Measurements from ENCODE around the gene MRPL4. TPM values are rescaled to one million over a fixed set of nuclear protein-coding genes. Genes with fewer than 3 reads are reported as not detected.

Gene MRPL4
- 10 to 100 TPM; 43.5 to 61.9 TPM for total RNA-seq
- long read RNA-seq, transcript MRPL4-201 (9 exons, 1,455 nt): major isoform, 26 of 38 reads
- long read RNA-seq, partial matches to known transcripts: 7 of 38 reads
- long read RNA-seq, other reads (novel, unspliced or antisense): 1 of 38 reads

DNA sequence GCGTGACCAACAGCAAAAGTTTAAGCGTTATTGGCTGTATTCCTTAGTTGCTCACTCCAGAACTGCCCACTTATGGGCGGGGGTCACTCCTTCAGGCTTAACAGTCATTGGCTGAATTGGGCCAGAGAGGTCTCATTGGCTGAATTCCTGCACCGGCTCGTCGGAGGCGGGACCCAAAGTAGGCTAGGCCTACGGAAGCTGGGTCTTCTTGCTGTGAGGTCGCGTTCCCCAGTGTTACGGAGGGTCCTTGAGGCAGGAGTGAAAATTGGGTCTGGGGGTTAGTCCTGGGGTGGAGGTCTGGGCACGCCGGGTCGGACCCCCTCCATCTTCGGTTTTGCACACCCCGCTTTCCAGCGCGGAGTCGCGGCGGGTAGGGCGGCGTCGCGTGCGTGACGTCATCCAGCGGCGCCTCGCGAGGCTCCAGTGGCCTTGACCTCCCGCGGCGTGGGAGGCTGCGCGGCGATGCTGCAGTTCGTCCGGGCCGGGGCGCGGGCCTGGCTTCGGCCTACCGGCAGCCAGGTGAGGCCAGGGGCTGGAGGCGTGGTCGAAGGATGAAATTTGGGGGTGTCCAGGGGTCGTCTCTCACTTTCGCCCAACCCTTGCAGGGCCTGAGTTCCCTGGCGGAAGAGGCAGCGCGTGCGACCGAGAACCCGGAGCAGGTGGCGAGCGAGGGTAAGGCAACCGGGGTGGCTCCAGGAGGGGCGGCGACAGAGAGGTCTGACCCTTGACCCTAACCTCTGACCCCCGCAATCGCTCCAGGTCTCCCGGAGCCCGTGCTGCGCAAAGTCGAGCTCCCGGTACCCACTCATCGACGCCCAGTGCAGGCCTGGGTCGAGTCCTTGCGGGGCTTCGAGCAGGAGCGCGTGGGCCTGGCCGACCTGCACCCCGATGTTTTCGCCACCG is at the start of gene MRPL4:
Gene MRPL4 (plus strand): TSS at position 423 of the 903 bp plus-strand sequence. CDS start 40 bp downstream, at position 463.
- ATAC-seq: peak; percentile 92
- intact Hi-C loops (cut with DNase I, micrococcal nuclease): no loop called here
- DNase-seq: peak; percentile 98 to 99

DNA sequence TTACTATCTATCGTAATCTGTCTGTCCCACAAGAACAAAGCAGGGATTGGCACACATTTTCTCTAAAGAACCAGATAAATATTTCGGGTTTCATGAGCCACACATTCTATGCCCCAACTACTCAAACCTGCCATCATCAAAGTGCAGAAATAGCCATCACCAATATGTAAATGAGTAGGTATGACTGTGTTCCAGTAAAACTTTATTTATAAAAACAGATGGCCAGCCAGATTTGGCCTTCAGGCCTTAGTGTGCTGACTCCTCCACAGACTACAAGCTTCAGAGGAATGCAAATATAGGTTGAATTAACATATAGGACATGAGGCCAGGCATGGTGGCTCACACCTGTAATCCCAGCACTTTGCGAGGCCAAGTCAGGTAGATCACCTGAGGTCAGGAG is 48.3 kb upstream of the MRPL4 start:
- ATAC-seq (no peak), DNase-seq (no peak)
- intact Hi-C loops (cut with DNase I, micrococcal nuclease): no loop called here

DNA sequence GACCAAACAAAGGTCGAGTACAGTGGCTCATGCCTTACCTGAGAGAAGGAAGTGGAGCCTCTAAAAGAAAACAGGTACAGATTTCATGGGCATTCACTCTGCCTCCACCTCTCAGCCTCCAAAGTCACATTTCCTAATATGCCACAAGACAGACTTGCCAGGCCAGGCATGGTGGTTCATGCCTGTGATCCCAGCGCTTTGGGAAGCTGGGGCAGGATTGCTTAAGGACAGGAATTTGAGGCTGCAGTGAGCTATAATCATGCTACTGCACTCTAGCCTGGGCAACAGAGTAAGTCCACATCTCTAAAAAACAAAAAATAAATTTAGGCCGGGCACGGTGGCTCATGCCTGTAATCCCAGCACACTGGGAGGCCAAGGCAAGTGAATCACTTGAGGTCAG is 46.4 kb upstream of the MRPL4 start:
- ATAC-seq: no peak
- no peak for DNase-seq
- intact Hi-C loops (cut with DNase I, micrococcal nuclease): no loop called here

DNA sequence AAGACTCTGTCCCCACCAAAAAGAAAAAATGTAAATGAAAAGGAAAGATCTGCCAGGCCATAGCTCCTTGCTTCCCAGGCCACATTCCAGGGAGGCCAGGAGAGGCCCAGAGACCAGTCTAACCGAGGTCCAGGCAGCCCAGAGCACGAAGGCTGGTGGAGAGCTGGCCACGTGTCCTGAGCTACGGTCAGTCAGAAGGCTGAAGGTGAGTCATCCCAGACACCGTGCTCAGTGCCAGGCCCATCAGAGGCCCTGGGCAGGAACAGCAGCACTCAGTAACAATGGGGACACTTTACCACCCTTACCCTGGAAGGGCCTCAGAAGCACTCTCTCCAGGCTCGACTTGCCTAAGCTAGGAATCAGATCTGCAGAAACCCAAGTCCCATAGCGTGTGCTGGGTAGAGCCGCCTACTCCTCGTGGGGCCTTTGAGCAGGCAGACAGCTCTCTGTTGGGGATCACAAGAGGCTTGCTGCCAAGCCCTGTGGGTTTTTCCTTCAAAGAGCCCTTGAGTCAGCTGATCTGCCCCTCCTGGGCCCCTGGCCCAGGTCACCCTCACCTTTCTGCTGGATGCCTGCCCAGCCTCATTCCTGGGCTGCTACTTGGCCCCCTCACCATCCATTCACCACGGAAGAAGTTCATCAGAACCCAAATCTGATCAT is 45.7 kb upstream of the MRPL4 start:
- intact Hi-C loops (cut with DNase I, micrococcal nuclease): no loop called here
- DNase-seq (no peak), ATAC-seq (no peak)

DNA sequence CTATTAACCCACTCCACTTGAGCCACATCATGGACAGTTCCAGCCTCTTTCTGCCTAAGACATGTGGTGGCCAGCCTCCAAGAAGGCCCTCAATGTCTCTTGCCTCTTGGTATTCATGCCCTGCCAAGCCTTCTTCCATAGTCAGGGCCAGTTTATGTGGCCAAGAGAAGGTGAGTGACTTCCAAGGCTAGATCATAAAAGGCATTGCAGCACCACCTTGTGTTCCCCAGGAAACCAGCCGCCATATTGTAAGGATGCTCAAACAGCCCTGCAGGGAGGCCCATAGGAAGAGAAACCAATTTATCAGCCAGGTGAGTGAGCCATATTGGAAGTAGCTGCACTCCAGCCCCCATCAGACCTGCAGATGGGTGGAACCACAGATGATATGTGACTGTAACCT is 45.0 kb upstream of the MRPL4 start:
- no peak for ATAC-seq
- intact Hi-C loops (cut with DNase I, micrococcal nuclease): no loop called here

DNA sequence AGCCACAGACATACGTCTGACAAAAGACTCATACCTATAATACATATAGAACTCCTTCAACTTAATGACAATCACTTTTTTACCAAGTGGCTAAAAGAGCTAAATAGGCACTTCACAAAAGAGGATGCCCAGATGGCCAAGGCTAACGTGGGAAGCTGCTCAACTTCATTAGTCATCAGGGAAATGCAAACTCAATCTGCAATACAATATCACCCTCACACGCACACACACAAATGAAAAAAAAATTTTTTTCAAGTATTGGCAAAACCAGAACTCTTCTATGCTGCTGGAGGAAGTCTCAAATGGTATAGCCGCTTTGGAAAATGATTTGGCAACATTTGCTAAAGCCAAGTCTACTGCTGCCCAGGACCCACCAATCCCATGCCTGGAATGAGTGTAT is 42.7 kb upstream of the MRPL4 start:
- no peak for ATAC-seq
- DNase-seq: no peak
- intact Hi-C loops (cut with DNase I, micrococcal nuclease): no loop called here

More for the DNA sequence above, 45.0 kb upstream of the MRPL4 start:
- no peak for DNase-seq

DNA sequence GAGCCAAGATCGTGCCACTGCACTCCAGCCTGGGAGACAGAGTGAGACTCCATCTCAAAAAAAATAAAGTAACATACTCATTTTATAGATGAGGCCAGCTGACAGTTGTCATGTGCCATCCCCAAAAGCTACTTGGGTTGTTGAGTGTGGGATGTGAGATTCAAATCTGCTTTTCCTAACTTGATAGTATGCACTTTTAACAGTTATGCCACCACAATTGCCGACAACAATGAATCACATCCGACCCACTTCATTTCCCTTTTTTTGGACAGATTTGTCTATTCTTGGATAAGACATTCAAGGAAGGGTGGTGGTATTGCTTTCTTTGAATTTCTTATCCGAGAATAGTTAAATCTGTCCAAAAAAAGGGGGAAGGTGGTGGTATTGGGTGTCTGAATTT is 41.0 kb upstream of the MRPL4 start:
- ATAC-seq (no peak), DNase-seq (no peak)
- intact Hi-C loops (cut with DNase I, micrococcal nuclease): no loop called here

DNA sequence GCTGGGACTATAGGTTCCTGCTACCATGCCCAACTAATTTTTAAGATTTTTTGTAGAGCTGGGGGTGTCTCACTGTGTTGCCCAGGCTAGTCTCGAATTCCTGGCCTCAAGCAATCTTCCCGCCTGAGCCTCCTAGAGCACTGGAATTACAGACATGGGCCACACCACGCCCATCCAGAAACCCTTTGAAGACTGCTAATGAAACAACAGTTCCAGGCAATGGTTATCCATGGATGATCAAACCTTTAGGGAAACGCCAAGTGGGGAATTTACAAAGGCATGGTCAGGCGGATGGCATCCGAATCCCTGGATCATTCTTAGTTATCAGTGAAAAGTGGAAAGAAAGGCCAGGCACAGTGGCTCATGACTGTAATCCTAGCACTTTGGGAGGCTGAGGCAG is 40.3 kb upstream of the MRPL4 start:
- no peak for ATAC-seq
- intact Hi-C loops (cut with DNase I, micrococcal nuclease): no loop called here

DNA sequence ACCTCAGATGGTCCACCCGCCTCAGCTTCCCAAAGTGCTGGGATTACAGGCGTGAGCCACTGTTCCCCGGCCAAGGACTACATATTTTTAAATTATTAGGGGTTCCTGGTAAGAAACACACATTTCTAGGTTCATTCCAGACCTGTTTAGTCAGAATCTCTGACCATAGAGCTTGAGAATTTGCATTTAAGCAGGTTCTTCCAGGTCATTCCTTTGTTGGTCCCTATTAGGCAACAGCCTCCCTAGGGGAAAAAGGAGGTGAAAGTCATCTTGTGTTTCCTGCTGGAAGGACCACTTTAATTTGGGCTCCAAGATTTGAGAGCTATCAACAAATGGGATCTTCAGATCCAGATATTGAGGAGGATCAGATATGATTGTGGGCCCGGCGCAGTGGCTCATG is 37.2 kb upstream of the MRPL4 start:
- no peak for ATAC-seq

More for the DNA sequence above, 40.3 kb upstream of the MRPL4 start:
- no peak for DNase-seq

DNA sequence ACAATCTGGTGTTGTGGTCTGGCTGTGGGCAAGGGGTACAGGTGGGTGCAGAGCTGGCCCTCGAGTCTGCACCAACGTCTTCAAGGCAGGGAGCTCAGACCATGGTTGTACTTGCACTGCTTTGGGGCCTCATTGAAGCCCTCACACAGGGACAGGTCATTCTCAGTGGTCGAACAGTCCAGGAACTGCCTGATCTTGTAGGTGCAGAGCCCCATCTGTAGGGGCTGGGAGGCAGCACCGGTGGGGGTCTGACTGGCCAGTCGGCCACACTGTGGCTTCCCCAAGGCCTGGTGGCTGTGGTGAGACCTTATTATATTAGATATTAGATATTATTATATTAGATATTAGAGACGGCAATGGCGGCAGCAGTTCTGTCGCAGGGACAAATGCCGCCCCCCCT is 34.9 kb upstream of the MRPL4 start:
- ATAC-seq (no peak), DNase-seq (no peak)
- intact Hi-C loops (cut with DNase I, micrococcal nuclease): no loop called here

More for the DNA sequence above, 37.2 kb upstream of the MRPL4 start:
- no peak for DNase-seq
- intact Hi-C loops (cut with DNase I, micrococcal nuclease): no loop called here

DNA sequence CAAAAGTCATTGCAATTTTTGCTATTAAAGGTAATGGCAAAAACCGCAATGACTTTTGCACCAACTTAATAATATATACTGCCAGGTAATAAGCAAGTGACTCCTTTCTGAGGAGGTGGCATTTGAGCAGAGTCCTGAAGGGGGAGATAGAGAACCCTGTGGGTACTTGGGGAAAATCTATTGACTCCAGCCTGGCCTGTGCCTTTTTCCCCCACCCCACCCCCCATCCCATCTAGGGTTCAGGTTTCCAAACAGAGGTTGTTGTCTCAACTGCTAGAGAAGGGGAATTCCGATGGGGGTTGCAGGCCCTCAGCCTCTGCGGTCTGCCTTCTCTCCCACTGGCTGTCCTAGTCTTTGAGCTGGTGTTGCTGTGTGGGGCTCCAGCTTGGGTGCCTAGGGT is 32.3 kb upstream of the MRPL4 start:
- intact Hi-C loops (cut with DNase I, micrococcal nuclease): no loop called here
- ATAC-seq (peak; percentile 31), DNase-seq (no peak)

DNA sequence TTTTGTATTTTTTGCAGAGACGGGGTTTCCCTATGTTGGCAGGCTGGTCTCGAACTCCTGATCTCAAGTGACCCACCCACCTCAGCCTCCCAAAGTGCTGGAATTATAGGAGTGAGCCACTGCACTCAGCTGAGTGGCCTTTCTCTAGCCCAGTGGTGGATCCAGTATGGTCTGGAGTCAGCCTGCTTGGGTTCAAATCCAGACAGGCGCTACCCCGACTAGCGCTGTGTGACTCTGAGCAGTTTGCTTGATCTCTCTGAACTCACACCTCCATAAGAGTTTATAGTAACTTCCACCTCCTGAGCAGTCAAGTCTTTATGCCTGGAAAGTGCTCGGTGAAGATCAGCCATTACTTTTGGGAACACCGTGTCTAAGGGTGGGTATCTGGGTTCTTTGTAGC is 31.3 kb upstream of the MRPL4 start:
- no peak for DNase-seq
- intact Hi-C loops (cut with DNase I, micrococcal nuclease): no loop called here
- ATAC-seq: no peak

DNA sequence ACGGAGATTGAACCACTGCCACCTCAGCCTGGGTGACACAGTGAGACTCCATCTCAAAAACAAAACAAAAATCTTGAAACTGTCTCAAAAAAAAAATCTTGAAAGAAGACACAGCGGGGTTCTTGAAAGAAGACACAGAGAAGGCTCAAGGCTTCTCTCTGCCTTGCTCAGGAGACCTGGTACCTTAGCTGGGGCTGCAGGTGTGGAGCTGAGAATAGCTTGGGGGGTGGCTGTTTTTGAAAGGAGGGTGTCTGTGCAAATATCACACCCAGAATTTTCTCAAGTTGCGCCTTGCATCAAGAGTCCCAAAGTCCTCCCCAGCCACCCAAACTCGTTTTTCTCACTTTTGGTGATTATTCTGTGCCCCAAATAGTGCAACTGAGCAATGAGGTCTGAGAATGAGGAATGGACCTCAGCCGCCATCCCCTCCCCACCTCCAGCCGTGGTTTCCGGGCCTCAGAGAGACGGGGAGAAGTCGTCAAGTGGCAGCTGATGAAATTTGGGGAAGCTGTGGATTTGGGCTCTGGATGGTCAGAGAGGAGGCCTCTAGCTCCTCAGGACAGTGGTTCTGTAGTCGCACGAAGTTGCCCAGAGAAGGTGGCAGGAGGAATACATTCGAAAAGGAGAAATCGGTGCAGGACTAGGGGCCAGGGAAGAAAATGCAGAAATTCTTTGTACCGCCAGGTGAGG is 29.7 kb upstream of the MRPL4 start:
- DNase-seq (no peak), ATAC-seq (no peak)
- intact Hi-C loops (cut with DNase I, micrococcal nuclease): no loop called here

DNA sequence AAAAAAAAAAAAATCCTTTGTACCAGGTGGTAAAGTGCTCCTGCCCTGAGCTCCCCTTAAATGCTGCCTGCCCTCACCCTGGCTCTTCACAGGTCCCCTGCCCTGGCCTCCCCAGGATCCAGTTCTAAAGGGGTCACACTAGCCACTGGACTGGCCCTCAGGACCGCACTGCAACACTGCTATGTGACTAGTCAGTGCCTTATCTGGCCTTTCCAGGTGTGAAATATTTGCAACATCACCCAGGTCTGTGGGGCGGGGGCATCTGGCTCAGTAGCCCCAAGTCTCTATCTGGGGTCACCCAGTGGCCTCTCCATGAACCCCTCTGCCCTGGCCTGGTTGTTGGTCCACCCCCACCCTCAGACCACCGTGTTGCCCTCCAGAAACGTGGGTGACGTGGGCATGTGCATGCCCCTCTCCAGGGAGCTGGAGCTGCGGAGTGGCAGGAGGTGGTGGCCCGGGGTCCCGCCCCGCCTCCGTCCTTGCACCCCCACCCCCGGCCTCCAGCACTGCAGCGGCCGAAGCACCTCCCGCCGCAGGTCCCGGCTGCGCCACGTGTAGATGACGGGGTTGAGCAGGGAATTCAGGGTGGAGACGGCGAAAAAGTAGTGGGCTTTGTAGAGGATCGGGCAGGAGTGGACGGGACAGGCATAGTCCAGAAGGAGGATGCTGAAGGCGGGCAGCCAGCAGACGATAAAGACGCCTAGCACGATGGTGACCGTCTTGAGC is 28.4 kb upstream of the MRPL4 start:
- DNase-seq: no peak
- intact Hi-C loops (cut with DNase I, micrococcal nuclease): no loop called here
- ATAC-seq: no peak

DNA sequence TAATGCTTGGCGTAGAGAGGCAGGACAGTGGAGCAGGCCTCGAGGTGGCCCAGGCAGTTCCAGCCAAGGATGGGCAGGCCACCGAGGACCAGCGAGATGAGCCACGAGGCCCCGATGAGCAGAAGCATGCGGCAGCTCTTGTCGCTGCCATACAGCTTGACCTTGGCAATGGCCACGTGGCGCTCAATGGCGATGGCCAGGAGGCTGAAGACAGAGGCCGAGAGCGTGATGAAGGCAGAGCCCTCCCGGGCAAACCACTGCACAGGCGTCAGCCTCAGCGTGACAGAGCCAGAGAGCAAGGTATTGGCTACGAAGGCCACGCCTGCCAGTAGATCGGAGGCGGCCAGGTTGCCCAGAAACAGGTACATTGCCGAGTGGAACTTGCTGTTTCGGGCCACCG is 27.7 kb upstream of the MRPL4 start:
- DNase-seq: no peak
- intact Hi-C loops (cut with DNase I, micrococcal nuclease): no loop called here
- ATAC-seq: no peak

DNA sequence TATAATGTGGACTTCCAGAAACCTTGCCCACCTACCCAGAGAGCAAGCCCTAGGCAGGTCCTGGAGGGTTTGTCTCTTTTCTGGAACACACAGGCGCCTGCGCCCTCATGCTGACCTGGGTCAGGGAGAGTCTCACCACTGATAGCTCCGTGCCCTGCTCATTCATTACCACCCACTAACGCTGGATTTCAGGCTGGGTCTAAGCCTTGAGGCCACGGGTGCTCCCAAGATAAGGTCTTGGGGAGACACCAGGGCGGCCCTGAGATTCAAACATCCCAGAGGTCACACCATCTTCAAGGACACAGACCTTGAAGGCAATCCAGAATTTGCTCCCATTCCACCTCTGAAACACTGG is 26.0 kb upstream of the MRPL4 start:
- ATAC-seq (no peak), DNase-seq (no peak)
- intact Hi-C loops (cut with DNase I, micrococcal nuclease): no loop called here

DNA sequence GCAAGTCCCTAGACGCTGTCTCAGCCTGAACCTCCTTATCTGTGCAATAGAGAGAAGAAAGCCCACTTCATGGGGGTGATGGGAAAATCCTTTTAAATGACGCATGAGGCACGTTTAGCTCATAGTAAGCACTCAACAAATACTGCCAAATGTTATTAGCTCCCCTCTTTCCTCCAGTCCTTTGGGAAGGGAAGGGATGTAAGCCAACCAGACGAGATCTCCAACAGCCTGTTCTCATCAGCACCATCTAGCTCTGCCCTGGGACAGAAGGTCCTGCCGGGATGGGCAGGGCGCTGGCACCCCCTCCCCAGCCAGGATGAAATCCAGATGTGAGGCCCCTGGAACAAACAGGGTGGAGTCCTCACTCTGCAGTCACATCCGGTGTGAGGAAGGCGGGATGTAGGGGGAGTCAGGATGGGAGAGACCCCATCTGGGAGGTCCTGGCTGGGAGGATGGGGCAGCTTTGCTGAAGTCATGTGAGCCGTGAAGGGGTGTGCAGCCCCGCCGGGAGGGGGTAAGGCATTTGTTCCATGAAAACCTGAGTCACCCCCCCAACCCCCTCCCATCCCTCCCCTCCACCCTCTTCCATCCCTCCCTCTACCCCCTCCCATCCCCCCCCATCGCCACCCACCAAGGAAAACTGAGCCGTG is 25.5 kb upstream of the MRPL4 start:
- ATAC-seq: no peak
- intact Hi-C loops (cut with DNase I, micrococcal nuclease): no loop called here

More for the DNA sequence above, 25.5 kb upstream of the MRPL4 start:
- peak; percentile 35 to 73 for DNase-seq

All from left colon (tissue), 2 donors.